ENCODE data around the gene CPLX3. TPM values are rescaled to one million over a fixed set of nuclear protein-coding genes. Genes with fewer than 3 reads are reported as not detected.
A peak's percentile ranks its signal among the peaks of the same experiment; 100 is the strongest.

CPLX3 gene
- total RNA-seq, 1 donor from 2014 or later, result not detected

DNA sequence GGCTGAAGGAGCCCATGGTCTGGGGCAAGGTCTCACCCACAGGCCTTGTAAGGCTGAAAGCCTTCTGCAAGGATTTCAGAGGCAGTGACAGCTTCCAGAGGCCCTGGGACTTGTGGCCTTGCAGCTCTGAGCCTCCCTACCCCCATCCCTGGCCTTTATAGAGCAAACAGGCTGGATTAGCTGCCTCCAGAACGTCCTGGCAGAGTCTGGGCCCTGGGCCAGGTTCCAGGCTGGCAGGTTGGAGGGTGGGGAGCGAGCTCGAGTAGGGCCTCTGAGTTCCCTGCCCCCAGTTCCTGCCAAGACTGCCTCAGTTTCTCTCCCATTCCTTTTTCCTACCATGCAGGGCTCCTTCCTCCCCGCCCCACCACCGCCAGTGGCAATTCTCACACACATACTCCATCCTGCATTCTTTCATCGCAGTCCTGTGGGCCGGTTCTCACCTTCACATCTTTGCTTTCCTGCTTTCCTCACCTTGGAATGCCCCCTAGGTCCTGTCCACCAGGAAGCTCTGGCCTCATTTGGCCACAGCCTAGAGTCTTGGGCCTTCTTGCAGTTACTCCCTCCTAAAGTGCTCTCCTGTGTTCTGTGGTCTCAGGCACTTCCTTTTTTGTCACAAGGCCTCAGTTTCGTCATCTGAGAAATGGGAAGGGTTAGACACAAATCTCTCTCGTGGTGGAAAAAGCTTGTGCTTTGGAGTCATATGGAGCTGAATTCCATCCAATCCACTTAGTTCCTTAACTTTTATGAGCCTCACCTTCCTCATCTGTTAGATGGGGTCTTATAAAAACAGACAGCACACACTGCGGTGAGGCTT, 11.1 kb upstream of the CPLX3 start:
- Histone ChIP-seq H3K27me3 (ENCODE audit: control insufficient read depth in 3 of 3, insufficient read depth in 3 of 3, low read length in 3 of 3) (peaks cover 0 to 4% (median 0%) of the 10 kb centered on the region in 3 donors), H3K9me3 (ENCODE audit: control insufficient read depth in 3 of 3, low read length in 3 of 3) (no peaks in the 10 kb centered on the region), H3K4me1 (ENCODE audit: control insufficient read depth in 3 of 3, insufficient read depth in 3 of 3, low read length in 3 of 3) (peaks cover 10 to 28% (median 20%) of the 10 kb centered on the region in 3 donors), H3K36me3 (ENCODE audit: control insufficient read depth in 3 of 3, insufficient read depth in 3 of 3, low read length in 3 of 3) (no peaks in the 10 kb centered on the region), H3K4me3 (ENCODE audit: low read length in 3 of 3) (no peak overlapping the region), H3K27ac (ENCODE audit: low read depth, low read length) (no peak overlapping the region), H3K9ac (ENCODE audit: low read depth in 1 of 3, low read length in 3 of 3) (peak overlapping the region in 2 of 3 donors; percentile 5 to 45)

DNA sequence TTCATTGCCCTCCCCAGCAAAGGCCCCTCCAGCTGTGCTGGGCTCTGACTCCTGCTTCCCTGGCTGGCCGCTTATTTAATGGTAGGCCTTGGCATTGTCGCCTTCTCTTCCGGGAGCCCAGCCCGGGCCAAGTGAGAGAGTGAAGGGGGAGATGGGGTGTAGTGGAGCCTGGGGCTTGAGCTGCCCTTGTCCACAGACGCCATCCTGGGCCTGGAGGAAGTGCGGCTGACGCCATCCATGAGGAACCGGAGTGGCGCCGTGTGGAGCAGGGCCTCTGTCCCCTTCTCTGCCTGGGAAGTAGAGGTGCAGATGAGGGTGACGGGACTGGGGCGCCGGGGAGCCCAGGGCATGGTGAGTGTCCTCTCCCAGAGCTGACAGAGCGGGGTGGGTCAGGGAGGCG, 10.5 kb upstream of the CPLX3 start:
- Histone ChIP-seq H3K4me1 (ENCODE audit: control insufficient read depth in 3 of 3, insufficient read depth in 3 of 3, low read length in 3 of 3) (peaks cover 10 to 28% (median 20%) of the 10 kb centered on the region in 3 donors), H3K27ac (ENCODE audit: low read depth, low read length) (no peak overlapping the region), H3K27me3 (ENCODE audit: control insufficient read depth in 3 of 3, insufficient read depth in 3 of 3, low read length in 3 of 3) (peaks cover 0 to 4% (median 0%) of the 10 kb centered on the region in 3 donors), H3K9me3 (ENCODE audit: control insufficient read depth in 3 of 3, low read length in 3 of 3) (no peaks in the 10 kb centered on the region), H3K36me3 (ENCODE audit: control insufficient read depth in 3 of 3, insufficient read depth in 3 of 3, low read length in 3 of 3) (no peaks in the 10 kb centered on the region), H3K4me3 (ENCODE audit: low read length in 3 of 3) (no peak overlapping the region), H3K9ac (ENCODE audit: low read depth in 1 of 3, low read length in 3 of 3) (no peak overlapping the region)

DNA sequence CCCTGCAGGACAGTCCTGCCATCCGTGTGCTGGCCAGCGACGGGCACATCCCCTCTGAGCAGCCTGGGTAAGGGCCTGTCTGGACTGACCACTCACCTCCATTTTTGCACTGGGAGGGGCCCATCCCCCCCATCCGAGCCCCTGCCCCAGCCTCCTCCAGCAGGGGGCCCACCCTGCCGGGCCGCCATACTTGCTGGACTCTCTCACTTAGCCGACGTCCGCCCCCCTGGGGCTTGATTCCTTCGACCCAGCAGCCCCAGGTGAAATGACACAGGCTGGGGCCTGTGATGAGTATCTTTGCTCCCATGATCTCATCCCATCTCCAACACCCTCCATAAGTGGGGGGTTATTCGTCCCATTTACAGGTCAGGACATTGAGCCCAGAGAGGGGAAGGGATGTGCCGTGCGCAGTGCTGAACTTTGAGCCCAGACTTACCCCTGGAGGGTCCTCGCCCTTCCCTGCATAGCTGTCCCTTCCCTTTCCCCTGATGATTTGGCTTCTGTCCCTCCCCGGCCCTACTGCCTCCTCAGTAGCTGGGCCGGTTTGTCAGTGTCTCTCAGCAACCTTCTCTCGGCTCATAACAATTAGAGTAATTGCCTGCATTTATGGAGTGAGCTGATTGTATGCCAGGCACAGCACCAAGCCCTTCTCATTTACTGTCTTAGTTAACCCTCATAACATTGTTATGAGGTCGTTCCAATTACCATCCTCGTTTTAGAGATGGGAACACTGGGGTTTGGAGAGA, 9.6 kb upstream of the CPLX3 start:
- no peaks in the 10 kb centered on the region for H3K36me3 ChIP-seq (ENCODE audit: control insufficient read depth in 3 of 3, insufficient read depth in 3 of 3, low read length in 3 of 3)
- H3K4me1 ChIP-seq (ENCODE audit: control insufficient read depth in 3 of 3, insufficient read depth in 3 of 3, low read length in 3 of 3), result peaks cover 10 to 28% (median 20%) of the 10 kb centered on the region in 3 donors
- H3K9ac ChIP-seq (ENCODE audit: low read depth in 1 of 3, low read length in 3 of 3), result peak overlapping the region in 2 of 3 donors; percentile 7 to 57
- no peaks in the 10 kb centered on the region for H3K9me3 ChIP-seq (ENCODE audit: control insufficient read depth in 3 of 3, low read length in 3 of 3)
- H3K27ac ChIP-seq (ENCODE audit: low read depth, low read length), result peak overlapping the region; percentile 77
- H3K4me3 ChIP-seq (ENCODE audit: low read length in 3 of 3), result no peak overlapping the region
- H3K27me3 ChIP-seq (ENCODE audit: control insufficient read depth in 3 of 3, insufficient read depth in 3 of 3, low read length in 3 of 3), result peaks cover 0 to 4% (median 0%) of the 10 kb centered on the region in 3 donors

DNA sequence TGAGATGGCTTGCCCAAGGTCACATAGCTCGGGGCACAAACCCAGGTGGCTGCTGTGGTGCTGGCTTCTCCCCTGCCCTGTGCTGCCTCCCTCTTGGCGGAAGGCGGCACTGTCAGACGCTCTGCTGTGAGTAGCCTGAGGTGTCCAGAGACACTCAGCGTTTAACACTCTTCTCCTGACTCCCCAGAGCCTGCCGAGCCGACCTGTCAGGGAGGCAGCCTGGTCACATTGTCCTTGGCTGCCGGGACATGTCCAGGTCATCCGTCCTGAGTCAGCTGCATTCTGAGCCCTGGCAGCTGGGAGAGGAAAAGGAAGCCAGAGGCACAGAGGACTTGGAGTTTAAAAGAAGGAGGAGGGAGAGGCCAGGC, 9.1 kb upstream of the CPLX3 start:
- Histone ChIP-seq H3K36me3 (ENCODE audit: control insufficient read depth in 3 of 3, insufficient read depth in 3 of 3, low read length in 3 of 3) (no peaks in the 10 kb centered on the region), H3K4me1 (ENCODE audit: control insufficient read depth in 3 of 3, insufficient read depth in 3 of 3, low read length in 3 of 3) (peaks cover 10 to 28% (median 20%) of the 10 kb centered on the region in 3 donors), H3K9me3 (ENCODE audit: control insufficient read depth in 3 of 3, low read length in 3 of 3) (no peaks in the 10 kb centered on the region), H3K27me3 (ENCODE audit: control insufficient read depth in 3 of 3, insufficient read depth in 3 of 3, low read length in 3 of 3) (peaks cover 0 to 4% (median 0%) of the 10 kb centered on the region in 3 donors), H3K4me3 (ENCODE audit: low read length in 3 of 3) (no peak overlapping the region), H3K27ac (ENCODE audit: low read depth, low read length) (peak overlapping the region; percentile 77), H3K9ac (ENCODE audit: low read depth in 1 of 3, low read length in 3 of 3) (peak overlapping the region in 2 of 3 donors; percentile 7 to 57)

DNA sequence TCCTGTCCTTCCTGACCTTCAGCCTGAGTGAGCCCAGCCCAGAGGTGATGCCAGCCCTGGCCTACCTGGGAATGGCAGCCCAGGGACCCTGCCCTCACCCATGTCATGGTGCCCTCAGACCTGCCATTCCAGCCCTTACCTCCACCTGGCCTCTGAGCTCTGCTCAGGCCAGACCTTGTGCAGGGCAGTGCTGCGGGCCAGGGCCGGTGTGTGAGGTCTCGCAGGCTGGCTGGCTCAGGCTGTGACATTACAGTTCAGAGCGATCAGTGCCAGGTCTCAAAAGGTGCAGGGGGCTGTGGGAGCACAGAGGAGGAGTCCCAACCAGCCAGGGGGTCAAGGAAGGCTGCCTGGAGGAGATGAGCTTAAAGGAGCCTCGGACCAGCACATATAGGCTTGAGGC, 6.4 kb upstream of the CPLX3 start:
- Histone ChIP-seq H3K4me3 (ENCODE audit: low read length in 3 of 3) (no peak overlapping the region), H3K36me3 (ENCODE audit: control insufficient read depth in 3 of 3, insufficient read depth in 3 of 3, low read length in 3 of 3) (no peaks in the 10 kb centered on the region), H3K4me1 (ENCODE audit: control insufficient read depth in 3 of 3, insufficient read depth in 3 of 3, low read length in 3 of 3) (peaks cover 7 to 23% (median 17%) of the 10 kb centered on the region in 3 donors), H3K9ac (ENCODE audit: low read depth in 1 of 3, low read length in 3 of 3) (no peak overlapping the region), H3K27me3 (ENCODE audit: control insufficient read depth in 3 of 3, insufficient read depth in 3 of 3, low read length in 3 of 3) (peaks cover 4 to 6% (median 4%) of the 10 kb centered on the region in 3 donors), H3K9me3 (ENCODE audit: control insufficient read depth in 3 of 3, low read length in 3 of 3) (no peaks in the 10 kb centered on the region), H3K27ac (ENCODE audit: low read depth, low read length) (no peak overlapping the region)

DNA sequence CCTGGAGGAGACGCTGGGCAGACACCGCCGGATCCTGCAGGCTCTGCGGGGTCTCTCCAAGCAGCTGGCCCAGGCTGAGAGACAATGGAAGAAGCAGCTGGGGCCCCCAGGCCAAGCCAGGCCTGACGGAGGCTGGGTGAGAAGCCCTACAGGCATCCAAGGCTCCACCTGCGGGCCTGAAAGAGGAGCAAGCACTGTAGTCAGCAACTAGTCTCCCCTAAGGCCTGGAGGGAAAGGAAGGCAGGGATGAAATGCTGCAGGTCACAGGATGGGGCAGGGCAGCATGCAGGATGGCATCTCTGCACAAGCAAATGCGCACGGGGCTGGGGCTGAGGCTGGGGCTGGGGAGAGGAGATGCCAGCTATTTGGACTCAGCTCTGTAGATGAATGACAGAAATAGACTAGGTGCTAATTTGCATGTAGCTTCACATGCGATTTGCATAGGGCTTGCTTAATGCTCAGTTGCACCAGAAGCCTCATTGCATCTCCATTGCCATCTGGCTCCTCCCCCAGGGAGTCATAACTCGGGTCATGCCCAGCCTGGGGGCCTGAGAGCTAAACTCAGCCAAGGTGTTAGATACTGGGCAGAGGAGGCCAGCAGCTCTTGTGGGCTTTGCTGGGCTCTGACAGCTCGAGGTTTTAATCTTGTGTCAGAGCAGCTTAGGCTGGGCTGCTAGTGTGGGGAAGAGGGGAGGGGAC, 5.2 kb upstream of the CPLX3 start:
- H3K27ac ChIP-seq (ENCODE audit: low read depth, low read length), result no peak overlapping the region
- peaks cover 6 to 20% (median 9%) of the 10 kb centered on the region in 3 donors for H3K4me1 ChIP-seq (ENCODE audit: control insufficient read depth in 3 of 3, insufficient read depth in 3 of 3, low read length in 3 of 3)
- H3K9ac ChIP-seq (ENCODE audit: low read depth in 1 of 3, low read length in 3 of 3), result no peak overlapping the region
- no peaks in the 10 kb centered on the region for H3K9me3 ChIP-seq (ENCODE audit: control insufficient read depth in 3 of 3, low read length in 3 of 3)
- H3K27me3 ChIP-seq (ENCODE audit: control insufficient read depth in 3 of 3, insufficient read depth in 3 of 3, low read length in 3 of 3), result peaks cover 4 to 12% (median 8%) of the 10 kb centered on the region in 3 donors
- H3K4me3 ChIP-seq (ENCODE audit: low read length in 3 of 3), result no peak overlapping the region
- no peaks in the 10 kb centered on the region for H3K36me3 ChIP-seq (ENCODE audit: control insufficient read depth in 3 of 3, insufficient read depth in 3 of 3, low read length in 3 of 3)

DNA sequence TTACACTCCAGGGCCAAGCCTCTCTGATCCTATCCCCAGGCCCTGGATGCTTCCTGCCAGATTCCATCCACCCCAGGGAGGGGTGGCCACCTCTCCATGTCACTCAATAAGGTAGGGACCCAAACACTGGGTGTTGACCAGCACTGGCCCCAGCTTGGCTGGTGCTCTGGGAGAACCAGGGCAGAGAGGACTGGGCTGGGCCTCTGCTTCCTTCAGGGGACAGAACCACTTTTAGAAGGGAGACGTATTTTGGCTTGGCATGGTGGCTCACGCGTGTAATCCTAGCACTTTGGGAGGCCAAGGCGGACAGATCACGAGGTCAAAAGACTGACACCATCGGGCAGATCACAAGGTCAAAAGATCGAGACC, 4.7 kb upstream of the CPLX3 start:
- H3K9me3 ChIP-seq (ENCODE audit: control insufficient read depth in 3 of 3, low read length in 3 of 3), result no peaks in the 10 kb centered on the region
- peaks cover 6 to 17% (median 8%) of the 10 kb centered on the region in 3 donors for H3K4me1 ChIP-seq (ENCODE audit: control insufficient read depth in 3 of 3, insufficient read depth in 3 of 3, low read length in 3 of 3)
- H3K27me3 ChIP-seq (ENCODE audit: control insufficient read depth in 3 of 3, insufficient read depth in 3 of 3, low read length in 3 of 3), result peaks cover 7 to 12% (median 11%) of the 10 kb centered on the region in 3 donors
- H3K9ac ChIP-seq (ENCODE audit: low read depth in 1 of 3, low read length in 3 of 3), result no peak overlapping the region
- no peak overlapping the region for H3K4me3 ChIP-seq (ENCODE audit: low read length in 3 of 3)
- H3K27ac ChIP-seq (ENCODE audit: low read depth, low read length), result no peak overlapping the region
- H3K36me3 ChIP-seq (ENCODE audit: control insufficient read depth in 3 of 3, insufficient read depth in 3 of 3, low read length in 3 of 3), result no peaks in the 10 kb centered on the region

DNA sequence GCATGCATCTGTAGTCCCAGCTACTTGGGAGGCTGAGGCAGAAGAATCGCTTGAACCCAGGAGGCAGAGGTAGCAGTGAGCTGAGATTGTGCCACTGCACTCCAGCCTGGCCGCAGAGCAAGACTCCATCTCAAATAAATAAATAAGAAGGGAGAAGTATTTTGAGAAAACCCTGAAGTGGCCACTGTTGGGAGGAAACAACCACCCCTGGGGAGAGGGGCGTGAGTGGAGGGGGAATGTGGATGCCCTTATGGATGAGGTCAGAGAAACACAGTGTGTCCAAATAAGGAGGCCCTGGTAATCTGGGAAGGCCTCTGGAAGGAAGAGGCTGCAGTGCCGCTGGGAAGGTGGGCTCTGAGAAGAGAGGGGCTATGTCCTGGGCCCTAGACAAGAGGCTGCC, 4.2 kb upstream of the CPLX3 start:
- H3K27ac ChIP-seq (ENCODE audit: low read depth, low read length), result no peak overlapping the region
- H3K9ac ChIP-seq (ENCODE audit: low read depth in 1 of 3, low read length in 3 of 3), result no peak overlapping the region
- peaks cover 3 to 12% (median 4%) of the 10 kb centered on the region in 3 donors for H3K4me1 ChIP-seq (ENCODE audit: control insufficient read depth in 3 of 3, insufficient read depth in 3 of 3, low read length in 3 of 3)
- no peaks in the 10 kb centered on the region for H3K36me3 ChIP-seq (ENCODE audit: control insufficient read depth in 3 of 3, insufficient read depth in 3 of 3, low read length in 3 of 3)
- H3K9me3 ChIP-seq (ENCODE audit: control insufficient read depth in 3 of 3, low read length in 3 of 3), result no peaks in the 10 kb centered on the region
- no peak overlapping the region for H3K4me3 ChIP-seq (ENCODE audit: low read length in 3 of 3)
- peaks cover 11 to 17% (median 15%) of the 10 kb centered on the region in 3 donors for H3K27me3 ChIP-seq (ENCODE audit: control insufficient read depth in 3 of 3, insufficient read depth in 3 of 3, low read length in 3 of 3)

DNA sequence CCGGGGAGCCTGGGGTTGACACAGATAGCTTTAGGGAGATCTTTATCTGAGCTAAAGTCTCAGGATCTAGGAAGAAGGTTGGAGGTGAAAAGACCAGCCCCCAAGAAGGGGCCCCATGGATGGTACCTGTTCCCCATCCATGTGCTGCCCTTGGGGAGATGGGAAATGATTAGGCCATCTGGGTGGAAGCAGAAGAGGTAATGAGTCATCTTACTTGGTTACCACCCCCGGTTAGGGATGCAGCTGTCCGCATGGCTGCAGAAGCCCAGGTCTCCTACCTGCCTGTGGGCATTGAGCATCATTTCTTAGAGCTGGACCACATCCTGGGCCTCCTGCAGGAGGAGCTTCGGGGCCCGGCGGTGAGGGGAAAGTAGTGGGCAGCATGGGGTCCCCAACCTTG, 3.1 kb upstream of the CPLX3 start:
- H3K4me3 ChIP-seq (ENCODE audit: low read length in 3 of 3), result no peak overlapping the region
- H3K9me3 ChIP-seq (ENCODE audit: control insufficient read depth in 3 of 3, low read length in 3 of 3), result no peaks in the 10 kb centered on the region
- H3K9ac ChIP-seq (ENCODE audit: low read depth in 1 of 3, low read length in 3 of 3), result no peak overlapping the region
- H3K27ac ChIP-seq (ENCODE audit: low read depth, low read length), result no peak overlapping the region
- peaks cover 22 to 26% (median 23%) of the 10 kb centered on the region in 3 donors for H3K27me3 ChIP-seq (ENCODE audit: control insufficient read depth in 3 of 3, insufficient read depth in 3 of 3, low read length in 3 of 3)
- H3K4me1 ChIP-seq (ENCODE audit: control insufficient read depth in 3 of 3, insufficient read depth in 3 of 3, low read length in 3 of 3), result peaks cover 0 to 3% (median 0%) of the 10 kb centered on the region in 3 donors
- H3K36me3 ChIP-seq (ENCODE audit: control insufficient read depth in 3 of 3, insufficient read depth in 3 of 3, low read length in 3 of 3), result no peaks in the 10 kb centered on the region
